ENCODE data around the gene NAALADL2. TPM values are rescaled to one million over a fixed set of nuclear protein-coding genes. Genes with fewer than 3 reads are reported as not detected.
"Not testable (repeated sequence)": the region's sequence is repeated elsewhere in the genome, so short reads cannot be mapped to it uniquely, and the experiment has no call there.

NAALADL2 gene
- total RNA-seq, 1 donor from 2014 or later, result 5.9 TPM

- Histone ChIP-seq H3K27ac (no peak overlapping the region), H3K4me1 (no peaks in the 10 kb centered on the region), H3K9me3 (no peaks in the 10 kb centered on the region), H3K36me3 (no peaks in the 10 kb centered on the region), H3K4me3 (no peak overlapping the region), H3K27me3 (no peaks in the 10 kb centered on the region)
- TF ChIP-seq, protein P1, sequence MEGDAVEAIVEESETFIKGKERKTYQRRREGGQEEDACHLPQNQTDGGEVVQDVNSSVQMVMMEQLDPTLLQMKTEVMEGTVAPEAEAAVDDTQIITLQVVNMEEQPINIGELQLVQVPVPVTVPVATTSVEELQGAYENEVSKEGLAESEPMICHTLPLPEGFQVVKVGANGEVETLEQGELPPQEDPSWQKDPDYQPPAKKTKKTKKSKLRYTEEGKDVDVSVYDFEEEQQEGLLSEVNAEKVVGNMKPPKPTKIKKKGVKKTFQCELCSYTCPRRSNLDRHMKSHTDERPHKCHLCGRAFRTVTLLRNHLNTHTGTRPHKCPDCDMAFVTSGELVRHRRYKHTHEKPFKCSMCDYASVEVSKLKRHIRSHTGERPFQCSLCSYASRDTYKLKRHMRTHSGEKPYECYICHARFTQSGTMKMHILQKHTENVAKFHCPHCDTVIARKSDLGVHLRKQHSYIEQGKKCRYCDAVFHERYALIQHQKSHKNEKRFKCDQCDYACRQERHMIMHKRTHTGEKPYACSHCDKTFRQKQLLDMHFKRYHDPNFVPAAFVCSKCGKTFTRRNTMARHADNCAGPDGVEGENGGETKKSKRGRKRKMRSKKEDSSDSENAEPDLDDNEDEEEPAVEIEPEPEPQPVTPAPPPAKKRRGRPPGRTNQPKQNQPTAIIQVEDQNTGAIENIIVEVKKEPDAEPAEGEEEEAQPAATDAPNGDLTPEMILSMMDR (IDR thresholded peaks at IDR 0.05), result no peak
- no peak for DNase-seq (ENCODE audit: low spot score in 2 of 2)
- intact Hi-C loops (cut with DNase I), result no loop called here
Measured at GRCh38 chr3:175070946-175071345, 211.8 kb downstream of the NAALADL2 start.

DNA sequence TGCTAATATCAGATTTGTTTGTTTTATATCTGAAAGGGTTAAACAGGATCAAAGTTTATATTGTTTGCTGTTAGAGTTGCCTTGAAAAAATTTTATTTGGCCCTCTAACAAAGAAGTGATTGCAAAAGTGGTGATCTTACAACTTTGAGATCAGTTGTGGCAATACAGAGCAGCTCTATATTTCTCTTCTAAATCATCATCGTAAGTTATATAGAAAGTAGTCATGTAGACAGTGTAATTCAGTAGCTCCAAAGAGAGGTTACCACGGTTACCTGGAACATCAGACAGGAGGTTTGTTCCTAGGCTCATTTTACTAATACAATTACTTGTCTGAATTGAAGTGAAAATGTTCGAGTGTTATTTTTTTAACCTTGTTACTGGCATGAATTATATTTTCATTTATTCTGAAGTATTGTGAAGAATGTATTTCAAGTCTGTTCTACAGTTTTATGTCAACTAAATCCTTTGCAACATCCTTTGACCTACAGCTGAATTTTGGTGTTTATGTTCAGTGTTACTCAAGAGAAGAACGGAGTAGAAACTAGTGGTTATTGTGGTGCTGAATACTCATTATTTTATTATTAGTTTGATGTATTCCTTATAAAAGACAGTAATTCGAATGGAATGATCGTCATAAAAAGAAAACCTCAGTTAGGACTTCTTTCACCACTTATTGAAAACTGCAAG is 214.2 kb downstream of the NAALADL2 start:
- H3K27ac ChIP-seq, result no peak overlapping the region
- no peaks in the 10 kb centered on the region for H3K4me1 ChIP-seq
- H3K27me3 ChIP-seq, result no peaks in the 10 kb centered on the region
- H3K9me3 ChIP-seq, result no peaks in the 10 kb centered on the region
- H3K36me3 ChIP-seq, result no peaks in the 10 kb centered on the region
- H3K4me3 ChIP-seq, result no peak overlapping the region
- intact Hi-C loops (cut with DNase I), result no loop called here
- TF ChIP-seq, protein P1 (IDR thresholded peaks at IDR 0.05), result no peak
- DNase-seq (ENCODE audit: low spot score in 2 of 2), result no peak

- TF ChIP-seq, protein P1 (IDR thresholded peaks at IDR 0.05), result no peak
- intact Hi-C loops (cut with DNase I), result no loop called here
- H3K4me3 ChIP-seq, result no peak overlapping the region
- H3K9me3 ChIP-seq, result no peaks in the 10 kb centered on the region
- H3K36me3 ChIP-seq, result no peaks in the 10 kb centered on the region
- no peaks in the 10 kb centered on the region for H3K27me3 ChIP-seq
- no peak for DNase-seq (ENCODE audit: low spot score in 2 of 2)
- H3K27ac ChIP-seq, result no peak overlapping the region
- no peaks in the 10 kb centered on the region for H3K4me1 ChIP-seq
Measured at GRCh38 chr3:175075269-175075668, 216.1 kb downstream of the NAALADL2 start.

- no peak for DNase-seq (ENCODE audit: low spot score in 2 of 2)
- no peaks in the 10 kb centered on the region for H3K27me3 ChIP-seq
- intact Hi-C loops (cut with DNase I), result no loop called here
- no peak overlapping the region for H3K27ac ChIP-seq
- no peaks in the 10 kb centered on the region for H3K36me3 ChIP-seq
- TF ChIP-seq, protein P1 (IDR thresholded peaks at IDR 0.05), result no peak
- H3K4me1 ChIP-seq, result no peaks in the 10 kb centered on the region
- no peaks in the 10 kb centered on the region for H3K9me3 ChIP-seq
- H3K4me3 ChIP-seq, result no peak overlapping the region
Measured at GRCh38 chr3:175077216-175077615, 218.1 kb downstream of the NAALADL2 start.

DNA sequence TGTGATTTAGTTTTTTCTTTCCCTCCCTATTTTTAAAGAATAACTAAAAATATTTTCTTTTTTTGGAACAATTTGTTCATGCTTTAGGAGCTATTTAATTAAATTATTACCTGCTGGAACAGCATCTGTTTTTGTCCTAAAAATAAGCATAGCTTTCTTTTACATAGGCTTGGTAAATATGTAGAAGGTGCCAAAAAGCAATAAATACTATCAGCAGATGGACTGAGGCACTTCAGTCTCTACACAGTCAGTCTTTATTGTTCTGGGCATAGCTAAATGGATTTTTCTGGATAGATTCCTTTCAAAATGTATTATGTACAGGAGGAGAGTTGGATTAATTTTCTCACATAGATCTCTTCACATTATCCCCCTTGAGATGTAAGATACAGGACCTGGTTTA is 223.5 kb downstream of the NAALADL2 start:
- Histone ChIP-seq H3K27ac (no peak overlapping the region), H3K27me3 (no peaks in the 10 kb centered on the region), H3K9me3 (no peaks in the 10 kb centered on the region), H3K4me3 (no peak overlapping the region), H3K36me3 (no peaks in the 10 kb centered on the region), H3K4me1 (no peaks in the 10 kb centered on the region)
- intact Hi-C loops (cut with DNase I), result no loop called here
- TF ChIP-seq, protein P1 (IDR thresholded peaks at IDR 0.05), result no peak
- DNase-seq (ENCODE audit: low spot score in 2 of 2), result no peak

- H3K4me1 ChIP-seq; H3K27ac ChIP-seq; intact Hi-C loops (cut with DNase I); H3K27me3 ChIP-seq; H3K36me3 ChIP-seq; H3K9me3 ChIP-seq; DNase-seq (ENCODE audit: low spot score in 2 of 2); H3K4me3 ChIP-seq: not testable (repeated sequence)
Measured at GRCh38 chr3:175087128-175087527, 228.0 kb downstream of the NAALADL2 start.
